HepG2 (cell line): ENCODE measurements around the gene EXTL2. TPM values are rescaled to one million over a fixed set of nuclear protein-coding genes. Genes with fewer than 3 reads are reported as not detected.
A peak's percentile ranks its signal among the peaks of the same experiment; 100 is the strongest.

ENCODE experiments used
- AKAP8 ChIP-seq: sonication (generic); formaldehyde crosslinking; IDR thresholded peaks from 2 replicates; pipeline ENCODE4 v1.5.1; 2020; ENCODE audit warnings: mild to moderate bottlenecking, missing genetic modification reagents
- GTF2F1 ChIP-seq: fragments of 150-350 bp; IDR thresholded peaks from 2 replicates; pipeline ENCODE4 v1.6.1; 2014; ENCODE audit warnings: low read length
- ISX ChIP-seq: sonication (generic); formaldehyde crosslinking; conservative IDR thresholded peaks from 2 replicates; pipeline ENCODE4 v1.5.0; 2020; ENCODE audit warnings: missing genetic modification reagents
- KAT8 ChIP-seq: IDR thresholded peaks from 2 replicates; pipeline ENCODE4 v1.6.1; 2016; ENCODE audit warnings: missing genetic modification reagents, missing compliant biosample characterization
- KDM5A ChIP-seq: fragments of 200-600 bp; sonication (generic); IDR thresholded peaks from 2 replicates; pipeline ENCODE4 v1.7.0; 2018; ENCODE audit warnings: antibody characterized with exemption, mild to moderate bottlenecking, low read length, borderline replicate concordance
- MATR3 ChIP-seq: sonication (generic); formaldehyde crosslinking; IDR thresholded peaks from 2 replicates; pipeline ENCODE4 v1.4.0; 2020; ENCODE audit warnings: missing genetic modification reagents
- PAF1 ChIP-seq: IDR thresholded peaks from 2 replicates; pipeline ENCODE4 v1.6.1; 2016; ENCODE audit warnings: missing genetic modification reagents, missing compliant biosample characterization
- POLR2G ChIP-seq: fragments of 200-400 bp; formaldehyde crosslinking; IDR thresholded peaks from 2 replicates; pipeline ENCODE4 v1.6.1; 2018; ENCODE audit warnings: mild to moderate bottlenecking, low read depth, low read length, moderate library complexity
- RAD21 ChIP-seq: fragments of 450-650 bp; formaldehyde crosslinking; IDR thresholded peaks from 2 replicates; pipeline ENCODE4 v1.5.0; 2020; ENCODE audit warnings: mild to moderate bottlenecking
- RXRA ChIP-seq: sonication (generic); formaldehyde crosslinking; IDR thresholded peaks from 2 replicates; pipeline ENCODE4 v1.5.1; 2020; ENCODE audit warnings: missing genetic modification reagents
- SMAD3 ChIP-seq: sonication (generic); formaldehyde crosslinking; IDR thresholded peaks from 2 replicates; pipeline ENCODE4 v1.4.0; 2020; ENCODE audit warnings: missing genetic modification reagents
- ZBTB21 ChIP-seq: sonication (generic); formaldehyde crosslinking; IDR thresholded peaks from 2 replicates; pipeline ENCODE4 v1.4.0; 2020; ENCODE audit warnings: missing genetic modification reagents
- ZNF274 ChIP-seq: sonication (generic); formaldehyde crosslinking; IDR thresholded peaks from 2 replicates; pipeline ENCODE4 v1.5.1; 2020; ENCODE audit warnings: mild to moderate bottlenecking, missing genetic modification reagents
- ZNF337 ChIP-seq: sonication (generic); formaldehyde crosslinking; IDR thresholded peaks from 2 replicates; pipeline ENCODE4 v1.5.1; 2020; ENCODE audit warnings: missing genetic modification reagents, low read depth, mild to moderate bottlenecking, borderline replicate concordance
- ZNF33A ChIP-seq: sonication (generic); formaldehyde crosslinking; IDR thresholded peaks from 2 replicates; pipeline ENCODE4 v1.5.1; 2020; ENCODE audit warnings: missing genetic modification reagents, mild to moderate bottlenecking, moderate library complexity, borderline replicate concordance
- ZNF460 ChIP-seq: sonication (generic); formaldehyde crosslinking; IDR thresholded peaks from 2 replicates; pipeline ENCODE4 v1.5.1; 2020; ENCODE audit warnings: missing genetic modification reagents, mild to moderate bottlenecking, borderline replicate concordance
- ZNF549 ChIP-seq: sonication (generic); formaldehyde crosslinking; IDR thresholded peaks from 2 replicates; pipeline ENCODE4 v1.5.0; 2020; ENCODE audit warnings: missing genetic modification reagents
- ZNF550 ChIP-seq: sonication (generic); formaldehyde crosslinking; IDR thresholded peaks from 2 replicates; pipeline ENCODE4 v1.4.0; 2020; ENCODE audit warnings: mild to moderate bottlenecking, missing genetic modification reagents, borderline replicate concordance
- ZNF724P ChIP-seq: sonication (generic); formaldehyde crosslinking; IDR thresholded peaks from 2 replicates; pipeline ENCODE4 v1.8.0; 2022; ENCODE audit warnings: missing genetic modification reagents, borderline replicate concordance
- ZNF775 ChIP-seq: sonication (generic); formaldehyde crosslinking; IDR thresholded peaks from 2 replicates; pipeline ENCODE4 v1.4.0; 2020; ENCODE audit warnings: missing genetic modification reagents, mild to moderate bottlenecking, moderate library complexity, borderline replicate concordance
- polyA plus RNA-seq, 8 experiments: library from polyadenylated mRNA; depleted of rRNA in 3 of 8; stranded (reverse) in 7 of 8; unstranded in 1 of 8; fragments of >200 nt; fragmentation: Illumina TruSeq in 4 of 8; extraction: Trizol in 4 of 8; gene quantifications; 2 replicates each; pipeline versions ENCODE4 v1.2.1 to v1.2.3, GENCODE V29; 2011 to 2016; ENCODE audit warnings: low read depth in 4 of 8, missing spikeins in 1 of 8, mixed read lengths in 1 of 8; ENCODE audit not compliant: insufficient read depth in 1 of 8
- total RNA-seq, 5 experiments: library from RNA; depleted of rRNA; stranded (reverse); fragments of >200 nt; fragmentation: Illumina TruSeq; extraction: Trizol; gene quantifications; 2 replicates each; pipeline ENCODE4 v1.2.3, GENCODE V29; 2016; ENCODE audit warnings: low read depth in 1 of 5
- TF ChIP-seq, protein P1 (sequence below): sonication (generic); formaldehyde crosslinking; IDR thresholded peaks from 2 replicates; pipeline ENCODE4 v1.5.0; 2020; ENCODE audit warnings: mild to moderate bottlenecking, missing genetic modification reagents, borderline replicate concordance

Gene EXTL2
- total and polyA plus RNA-seq, 2 of the 13 experiments (the other 11 are each of a cell fraction or from before 2014, with no cell fraction given), result 22.0 to 23.5 TPM

DNA sequence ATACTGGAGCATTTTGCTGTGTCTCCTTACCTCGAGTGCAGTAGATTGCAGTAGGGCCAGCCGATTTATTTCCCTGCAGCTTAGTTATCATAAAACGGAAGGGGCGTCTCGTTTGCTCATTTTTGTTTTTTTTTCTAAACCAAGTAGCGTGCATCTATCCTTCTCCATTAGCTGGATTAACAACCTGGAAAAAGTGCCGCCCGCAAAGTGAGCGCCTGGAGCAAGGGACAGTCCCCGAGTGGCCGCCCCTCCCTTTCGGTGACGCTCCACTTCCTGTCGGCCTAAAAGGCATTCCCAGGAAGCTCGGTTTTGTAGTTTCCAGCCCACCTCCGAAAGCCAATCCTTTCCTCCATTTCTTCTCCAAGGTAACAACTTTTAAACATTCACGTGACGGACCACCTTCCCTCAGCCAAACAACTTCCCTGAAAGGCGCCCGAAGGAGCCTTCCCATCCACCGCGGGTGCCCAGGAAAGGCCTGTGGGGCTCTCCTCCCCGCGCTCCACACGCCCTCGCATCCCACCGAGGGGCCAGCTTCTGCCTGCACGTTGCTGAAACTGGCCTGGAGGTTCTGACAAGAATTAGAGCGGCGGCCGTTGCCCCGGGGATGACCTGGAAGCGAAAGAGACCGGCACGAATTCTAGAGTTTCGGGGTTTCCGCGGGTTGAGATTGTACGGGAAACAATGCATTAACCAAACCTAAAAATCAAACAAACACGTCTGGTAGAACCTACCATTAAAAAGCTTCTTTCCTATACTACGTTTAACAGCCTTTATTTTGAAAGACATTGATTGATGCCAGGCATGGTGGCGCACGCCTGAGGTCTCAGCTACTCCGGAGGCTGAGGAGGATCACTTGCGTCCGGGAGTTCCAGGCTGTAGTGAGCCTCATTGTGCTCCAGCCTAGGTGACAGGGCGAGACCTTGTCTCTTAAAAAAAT lies at the start of gene EXTL2 (continued):
- TF ChIP-seq ZNF274 (CRISPR knock-in tag) (no peak), ZNF337 (CRISPR knock-in tag) (no peak), MATR3 (no peak), ZNF460 (peak; percentile 57; the same call in 1 of the 2 replicates), ZBTB21 (no peak), ZNF550 (CRISPR knock-in tag) (no peak), KAT8 (CRISPR knock-in tag) (peak; percentile 75), ZNF775 (no peak), ZNF724P (CRISPR knock-in tag) (no peak), ISX (no peak), ZNF549 (CRISPR knock-in tag) (no peak), RXRA (CRISPR knock-in tag) (0 out of 2 replicates have a peak, but pooled peaks have one; percentile 31), KDM5A (0 out of 2 replicates have a peak, but pooled peaks have one; percentile 54), AKAP8 (CRISPR knock-in tag) (no peak), PAF1 (CRISPR knock-in tag) (no peak), SMAD3 (CRISPR knock-in tag) (no peak), RAD21 (CRISPR knock-in tag) (no peak), GTF2F1 (no peak), POLR2G (peak; percentile 79), ZNF33A (no peak)
- TF ChIP-seq, protein P1, sequence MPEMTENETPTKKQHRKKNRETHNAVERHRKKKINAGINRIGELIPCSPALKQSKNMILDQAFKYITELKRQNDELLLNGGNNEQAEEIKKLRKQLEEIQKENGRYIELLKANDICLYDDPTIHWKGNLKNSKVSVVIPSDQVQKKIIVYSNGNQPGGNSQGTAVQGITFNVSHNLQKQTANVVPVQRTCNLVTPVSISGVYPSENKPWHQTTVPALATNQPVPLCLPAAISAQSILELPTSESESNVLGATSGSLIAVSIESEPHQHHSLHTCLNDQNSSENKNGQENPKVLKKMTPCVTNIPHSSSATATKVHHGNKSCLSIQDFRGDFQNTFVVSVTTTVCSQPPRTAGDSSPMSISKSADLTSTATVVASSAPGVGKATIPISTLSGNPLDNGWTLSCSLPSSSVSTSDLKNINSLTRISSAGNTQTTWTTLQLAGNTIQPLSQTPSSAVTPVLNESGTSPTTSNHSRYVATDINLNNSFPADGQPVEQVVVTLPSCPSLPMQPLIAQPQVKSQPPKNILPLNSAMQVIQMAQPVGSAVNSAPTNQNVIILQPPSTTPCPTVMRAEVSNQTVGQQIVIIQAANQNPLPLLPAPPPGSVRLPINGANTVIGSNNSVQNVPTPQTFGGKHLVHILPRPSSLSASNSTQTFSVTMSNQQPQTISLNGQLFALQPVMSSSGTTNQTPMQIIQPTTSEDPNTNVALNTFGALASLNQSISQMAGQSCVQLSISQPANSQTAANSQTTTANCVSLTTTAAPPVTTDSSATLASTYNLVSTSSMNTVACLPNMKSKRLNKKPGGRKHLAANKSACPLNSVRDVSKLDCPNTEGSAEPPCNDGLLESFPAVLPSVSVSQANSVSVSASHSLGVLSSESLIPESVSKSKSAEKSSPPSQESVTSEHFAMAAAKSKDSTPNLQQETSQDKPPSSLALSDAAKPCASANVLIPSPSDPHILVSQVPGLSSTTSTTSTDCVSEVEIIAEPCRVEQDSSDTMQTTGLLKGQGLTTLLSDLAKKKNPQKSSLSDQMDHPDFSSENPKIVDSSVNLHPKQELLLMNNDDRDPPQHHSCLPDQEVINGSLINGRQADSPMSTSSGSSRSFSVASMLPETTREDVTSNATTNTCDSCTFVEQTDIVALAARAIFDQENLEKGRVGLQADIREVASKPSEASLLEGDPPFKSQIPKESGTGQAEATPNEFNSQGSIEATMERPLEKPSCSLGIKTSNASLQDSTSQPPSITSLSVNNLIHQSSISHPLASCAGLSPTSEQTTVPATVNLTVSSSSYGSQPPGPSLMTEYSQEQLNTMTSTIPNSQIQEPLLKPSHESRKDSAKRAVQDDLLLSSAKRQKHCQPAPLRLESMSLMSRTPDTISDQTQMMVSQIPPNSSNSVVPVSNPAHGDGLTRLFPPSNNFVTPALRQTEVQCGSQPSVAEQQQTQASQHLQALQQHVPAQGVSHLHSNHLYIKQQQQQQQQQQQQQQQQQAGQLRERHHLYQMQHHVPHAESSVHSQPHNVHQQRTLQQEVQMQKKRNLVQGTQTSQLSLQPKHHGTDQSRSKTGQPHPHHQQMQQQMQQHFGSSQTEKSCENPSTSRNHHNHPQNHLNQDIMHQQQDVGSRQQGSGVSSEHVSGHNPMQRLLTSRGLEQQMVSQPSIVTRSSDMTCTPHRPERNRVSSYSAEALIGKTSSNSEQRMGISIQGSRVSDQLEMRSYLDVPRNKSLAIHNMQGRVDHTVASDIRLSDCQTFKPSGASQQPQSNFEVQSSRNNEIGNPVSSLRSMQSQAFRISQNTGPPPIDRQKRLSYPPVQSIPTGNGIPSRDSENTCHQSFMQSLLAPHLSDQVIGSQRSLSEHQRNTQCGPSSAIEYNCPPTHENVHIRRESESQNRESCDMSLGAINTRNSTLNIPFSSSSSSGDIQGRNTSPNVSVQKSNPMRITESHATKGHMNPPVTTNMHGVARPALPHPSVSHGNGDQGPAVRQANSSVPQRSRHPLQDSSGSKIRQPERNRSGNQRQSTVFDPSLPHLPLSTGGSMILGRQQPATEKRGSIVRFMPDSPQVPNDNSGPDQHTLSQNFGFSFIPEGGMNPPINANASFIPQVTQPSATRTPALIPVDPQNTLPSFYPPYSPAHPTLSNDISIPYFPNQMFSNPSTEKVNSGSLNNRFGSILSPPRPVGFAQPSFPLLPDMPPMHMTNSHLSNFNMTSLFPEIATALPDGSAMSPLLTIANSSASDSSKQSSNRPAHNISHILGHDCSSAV (CRISPR knock-in tag), result no peak
